ENCODE measurements around the gene TEX14. TPM values are rescaled to one million over a fixed set of nuclear protein-coding genes. Genes with fewer than 3 reads are reported as not detected.

The TEX14 gene
- total RNA-seq, 4 donors from 2014 or later: 0.13 TPM; not detected in 3

DNA sequence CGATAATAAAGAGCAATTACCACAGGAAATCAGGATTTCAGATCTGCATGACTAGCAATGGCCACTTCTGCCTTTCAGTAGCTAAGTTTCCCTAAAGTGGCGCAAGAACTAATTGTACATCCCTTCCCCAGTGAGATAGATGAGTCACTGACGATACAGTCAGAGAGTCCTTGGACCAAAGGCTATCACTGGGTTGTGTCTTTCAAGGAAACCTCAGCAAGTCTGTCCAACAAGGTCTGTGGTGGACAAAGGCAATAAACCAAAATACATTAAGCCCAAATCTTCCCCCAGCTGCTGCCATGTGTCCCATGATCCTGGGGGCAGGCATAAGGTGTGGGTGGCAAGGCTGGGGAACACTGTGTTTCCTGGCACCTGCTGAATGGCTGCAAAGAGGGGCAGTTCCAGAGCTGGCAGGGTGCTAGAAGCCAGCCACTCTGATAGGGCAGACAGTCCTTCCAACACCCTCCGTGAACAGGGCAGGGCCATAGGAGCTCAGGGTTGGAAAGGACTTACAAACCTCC lies 156.9 kb downstream of the TEX14 start:
- TF ChIP-seq, protein P1, sequence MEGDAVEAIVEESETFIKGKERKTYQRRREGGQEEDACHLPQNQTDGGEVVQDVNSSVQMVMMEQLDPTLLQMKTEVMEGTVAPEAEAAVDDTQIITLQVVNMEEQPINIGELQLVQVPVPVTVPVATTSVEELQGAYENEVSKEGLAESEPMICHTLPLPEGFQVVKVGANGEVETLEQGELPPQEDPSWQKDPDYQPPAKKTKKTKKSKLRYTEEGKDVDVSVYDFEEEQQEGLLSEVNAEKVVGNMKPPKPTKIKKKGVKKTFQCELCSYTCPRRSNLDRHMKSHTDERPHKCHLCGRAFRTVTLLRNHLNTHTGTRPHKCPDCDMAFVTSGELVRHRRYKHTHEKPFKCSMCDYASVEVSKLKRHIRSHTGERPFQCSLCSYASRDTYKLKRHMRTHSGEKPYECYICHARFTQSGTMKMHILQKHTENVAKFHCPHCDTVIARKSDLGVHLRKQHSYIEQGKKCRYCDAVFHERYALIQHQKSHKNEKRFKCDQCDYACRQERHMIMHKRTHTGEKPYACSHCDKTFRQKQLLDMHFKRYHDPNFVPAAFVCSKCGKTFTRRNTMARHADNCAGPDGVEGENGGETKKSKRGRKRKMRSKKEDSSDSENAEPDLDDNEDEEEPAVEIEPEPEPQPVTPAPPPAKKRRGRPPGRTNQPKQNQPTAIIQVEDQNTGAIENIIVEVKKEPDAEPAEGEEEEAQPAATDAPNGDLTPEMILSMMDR (IDR thresholded peaks at IDR 0.05): no peak
- TF ChIP-seq POLR2A (IDR thresholded peaks at IDR 0.05): no peak
- no peak for DNase-seq

DNA sequence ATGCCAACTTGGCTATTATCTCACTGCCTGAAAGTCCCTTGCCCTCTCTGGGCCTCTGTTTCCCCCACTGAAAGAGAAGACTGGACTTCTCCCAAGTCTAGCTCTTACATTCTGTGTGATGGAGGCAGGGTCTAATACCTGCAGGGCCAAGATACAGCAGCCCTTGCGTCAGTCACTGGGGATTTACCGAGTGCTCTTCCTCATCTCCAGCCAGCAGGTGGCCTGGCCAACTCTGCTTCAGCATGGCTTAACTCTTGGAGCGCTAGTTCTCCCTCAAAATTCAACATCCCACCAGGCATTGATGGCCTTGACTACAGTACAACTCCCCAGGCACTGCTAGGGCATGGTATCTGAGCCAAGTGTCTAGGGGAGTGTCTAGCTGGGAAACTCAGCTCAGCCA lies 157.5 kb downstream of the TEX14 start:
- no peaks in the 10 kb centered on the region for H3K36me3 ChIP-seq
- H3K4me1 ChIP-seq: peaks cover 0 to 11% (median 0%) of the 10 kb centered on the region in 4 donors
- TF ChIP-seq POLR2A (IDR thresholded peaks at IDR 0.05): no peak
- TF ChIP-seq, protein P1 (IDR thresholded peaks at IDR 0.05): no peak
- no peaks in the 10 kb centered on the region for H3K27me3 ChIP-seq
- DNase-seq: no peak
- H3K27ac ChIP-seq: no peak overlapping the region
- no peaks in the 10 kb centered on the region for H3K9me3 ChIP-seq
- H3K4me3 ChIP-seq: no peak overlapping the region

More for the DNA sequence above, 156.9 kb downstream of the TEX14 start:
- Histone ChIP-seq H3K9me3 (no peaks in the 10 kb centered on the region), H3K36me3 (no peaks in the 10 kb centered on the region), H3K27me3 (no peaks in the 10 kb centered on the region), H3K4me3 (no peak overlapping the region), H3K27ac (no peak overlapping the region), H3K4me1 (peaks cover 0 to 11% (median 0%) of the 10 kb centered on the region in 4 donors)

DNA sequence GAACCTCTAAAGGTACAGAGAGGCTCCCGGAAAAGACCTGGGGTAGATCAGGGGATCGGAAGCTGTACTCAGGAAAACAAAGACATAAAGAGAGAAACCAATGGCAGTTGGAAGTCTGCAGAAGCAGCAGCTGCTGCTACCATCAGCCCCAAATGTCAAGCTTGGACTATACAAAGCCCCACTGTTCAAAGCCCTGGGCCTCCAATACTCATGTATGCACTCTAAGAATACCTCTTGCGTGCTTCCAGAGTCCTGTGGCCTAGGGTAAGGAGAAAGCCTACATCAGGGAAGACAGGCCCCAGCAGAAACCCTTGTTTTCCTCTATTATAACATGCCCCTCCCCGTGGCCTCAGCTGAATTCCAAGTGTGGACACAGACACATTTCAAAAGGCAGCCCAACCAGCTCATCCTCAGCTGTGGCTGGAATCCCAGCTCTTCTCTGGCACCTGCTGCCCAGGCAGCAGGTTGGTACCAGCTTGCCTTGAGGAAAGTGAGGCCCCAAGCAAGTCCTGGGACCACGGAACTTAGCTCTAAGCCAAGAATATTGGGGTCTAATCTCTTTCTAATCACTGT lies 158.1 kb downstream of the TEX14 start:
- TF ChIP-seq, protein P1 (IDR thresholded peaks at IDR 0.05): no peak
- TF ChIP-seq POLR2A (IDR thresholded peaks at IDR 0.05): no peak
- no peaks in the 10 kb centered on the region for H3K36me3 ChIP-seq
- no peaks in the 10 kb centered on the region for H3K27me3 ChIP-seq
- no peaks in the 10 kb centered on the region for H3K9me3 ChIP-seq
- H3K4me3 ChIP-seq: no peak overlapping the region
- H3K27ac ChIP-seq: no peak overlapping the region
- no peak for DNase-seq
- H3K4me1 ChIP-seq: peaks cover 0 to 11% (median 0%) of the 10 kb centered on the region in 4 donors

DNA sequence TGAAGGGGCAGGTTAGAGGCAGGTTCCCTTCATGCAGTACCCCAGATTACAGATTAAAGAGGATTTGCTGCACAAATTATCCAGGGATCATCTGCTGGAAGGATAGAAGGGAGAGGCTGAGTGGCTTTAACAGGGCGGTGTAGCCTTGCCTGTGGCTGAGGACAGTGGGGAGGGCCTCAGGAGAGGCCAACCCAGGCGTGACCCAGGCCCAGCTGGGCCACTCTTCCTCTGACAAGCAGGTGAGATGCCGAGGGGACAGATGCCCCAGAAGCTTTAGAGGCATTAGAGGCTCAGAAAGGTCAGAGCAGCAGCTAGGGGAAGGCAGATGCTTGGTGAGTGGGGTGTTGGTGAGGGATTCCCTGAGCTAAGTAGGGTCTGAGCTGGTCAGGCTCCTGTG lies 159.3 kb downstream of the TEX14 start:
- TF ChIP-seq, protein P1 (IDR thresholded peaks at IDR 0.05): no peak
- no peak for TF ChIP-seq POLR2A (IDR thresholded peaks at IDR 0.05)
- Histone ChIP-seq H3K9me3 (no peaks in the 10 kb centered on the region), H3K4me3 (peak overlapping the region in 3 of 4 donors; percentile 41 to 64 (median 50)), H3K27me3 (no peaks in the 10 kb centered on the region), H3K36me3 (no peaks in the 10 kb centered on the region), H3K27ac (no peak overlapping the region), H3K4me1 (peaks cover 0 to 11% (median 0%) of the 10 kb centered on the region in 4 donors)
- DNase-seq: no peak

DNA sequence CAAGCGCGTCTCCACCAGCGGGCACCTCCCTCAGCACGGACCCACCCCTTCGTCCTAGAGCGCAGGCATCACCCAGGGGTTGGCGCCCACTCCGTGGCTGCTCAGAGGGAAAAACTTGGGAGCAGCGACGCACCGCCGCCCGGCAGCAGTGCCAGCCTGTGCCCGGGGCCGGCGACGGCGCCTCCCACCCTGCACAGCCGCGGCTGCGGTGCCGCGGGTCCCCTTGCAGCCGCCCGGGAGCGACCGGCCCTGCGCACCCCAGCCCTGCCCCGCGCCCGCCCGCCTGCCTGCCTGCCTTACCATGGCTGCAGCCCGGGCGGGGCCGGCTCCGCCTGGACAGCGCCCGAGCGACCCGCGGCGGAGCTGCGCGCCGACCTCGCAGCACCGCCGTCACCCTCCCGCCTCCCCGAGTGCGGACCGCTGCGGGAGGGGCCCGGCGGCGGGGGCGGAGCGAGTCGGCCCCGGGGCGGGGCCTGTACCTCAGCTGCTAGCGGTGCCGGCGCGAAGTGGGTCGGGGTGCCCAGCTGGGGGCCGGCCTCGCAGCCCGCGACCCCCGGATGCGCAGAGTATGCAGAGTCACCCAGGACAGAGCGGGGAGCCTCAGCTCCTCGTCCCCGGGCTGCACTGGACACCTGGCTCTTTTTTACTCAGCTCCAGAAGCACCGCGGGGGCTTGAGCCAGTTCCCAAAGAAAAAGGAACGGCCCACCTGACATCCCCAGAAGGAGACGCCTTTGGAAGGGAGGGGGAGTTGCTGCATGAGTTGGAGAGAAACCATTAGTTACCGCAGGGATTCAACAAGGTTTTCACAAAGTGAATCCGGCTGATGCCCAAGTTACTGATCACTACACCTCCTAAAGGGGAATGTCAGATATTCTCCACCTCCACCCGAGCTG lies 159.9 kb downstream of the TEX14 start:
- H3K4me3 ChIP-seq: peak overlapping the region; percentile 41 to 73 (median 57)
- H3K27me3 ChIP-seq: no peaks in the 10 kb centered on the region
- H3K9me3 ChIP-seq: no peaks in the 10 kb centered on the region
- TF ChIP-seq POLR2A (IDR thresholded peaks at IDR 0.05): no peak
- TF ChIP-seq, protein P1 (IDR thresholded peaks at IDR 0.05): no peak
- peak; percentile 54 to 74 (median 71) for DNase-seq
- no peaks in the 10 kb centered on the region for H3K36me3 ChIP-seq
- H3K27ac ChIP-seq: peak overlapping the region in 2 of 4 donors; percentile 44 to 59
- peaks cover 0 to 11% (median 0%) of the 10 kb centered on the region in 4 donors for H3K4me1 ChIP-seq
